WERI-Rb-1 (cell line): ENCODE results near the gene SELENOO.

Source experiments
- DNase-seq: peaks from one replicate; pipeline ENCODE4 v3.0.0-alpha.2; 2020
- H3K27ac ChIP-seq: fragments of 250-450 bp; sonication (Bioruptor Pico); 2 replicates; pipeline ENCODE4 v1.5.1; 2020; ENCODE audit warnings: mild to moderate bottlenecking, moderate library complexity
- H3K27me3 ChIP-seq: fragments of 250-450 bp; sonication (Bioruptor Pico); 2 replicates; pipeline ENCODE4 v1.5.1; 2021; ENCODE audit warnings: mild to moderate bottlenecking, low read depth, moderate library complexity; ENCODE audit not compliant: insufficient read depth, severe bottlenecking
- H3K36me3 ChIP-seq: fragments of 250-450 bp; sonication (Bioruptor Pico); 2 replicates; pipeline ENCODE4 v1.5.1; 2020; ENCODE audit warnings: mild to moderate bottlenecking, moderate library complexity
- H3K4me3 ChIP-seq: 2 replicates; pipeline ENCODE4 v1.5.1; 2011; ENCODE audit warnings: low read depth, mild to moderate bottlenecking, control low read depth, low read length
- H3K9me3 ChIP-seq: fragments of 250-450 bp; sonication (Bioruptor Pico); 2 replicates; pipeline ENCODE4 v1.5.1; 2021; ENCODE audit warnings: mild to moderate bottlenecking, moderate library complexity; ENCODE audit not compliant: severe bottlenecking
- TF ChIP-seq, protein P1 (sequence below): IDR thresholded peaks from 2 replicates; pipeline ENCODE4 v1.5.1; 2011; ENCODE audit warnings: low read depth, mild to moderate bottlenecking, control low read depth, inconsistent platforms, low read length

SELENOO gene

DNA sequence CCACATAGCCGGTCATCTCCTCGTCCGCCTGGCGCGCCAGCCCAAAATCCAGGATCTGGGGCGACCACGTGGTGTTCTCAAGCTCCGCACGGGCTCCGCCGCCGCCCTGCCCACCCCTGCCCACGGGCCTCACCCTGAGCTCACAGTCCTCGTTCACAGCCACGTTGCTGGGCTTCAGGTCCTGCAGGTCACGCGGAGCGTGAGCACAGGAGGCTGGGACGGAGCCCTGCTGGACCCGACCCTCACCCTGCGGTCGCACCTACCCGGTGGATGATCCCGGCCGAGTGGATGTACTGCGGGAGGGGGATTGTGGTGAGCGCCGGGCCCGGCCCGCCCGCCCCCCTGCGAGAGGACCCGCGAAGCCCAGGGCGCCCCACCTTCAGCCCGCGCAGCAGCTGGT lies 66.2 kb downstream of the SELENOO start:
- Histone ChIP-seq H3K27me3 (no peaks in the 10 kb centered on the region), H3K9me3 (no peaks in the 10 kb centered on the region), H3K36me3 (peaks cover 22% of the 10 kb centered on the region), H3K27ac (no peak overlapping the region), H3K4me3 (no peak overlapping the region)
- TF ChIP-seq, protein P1, sequence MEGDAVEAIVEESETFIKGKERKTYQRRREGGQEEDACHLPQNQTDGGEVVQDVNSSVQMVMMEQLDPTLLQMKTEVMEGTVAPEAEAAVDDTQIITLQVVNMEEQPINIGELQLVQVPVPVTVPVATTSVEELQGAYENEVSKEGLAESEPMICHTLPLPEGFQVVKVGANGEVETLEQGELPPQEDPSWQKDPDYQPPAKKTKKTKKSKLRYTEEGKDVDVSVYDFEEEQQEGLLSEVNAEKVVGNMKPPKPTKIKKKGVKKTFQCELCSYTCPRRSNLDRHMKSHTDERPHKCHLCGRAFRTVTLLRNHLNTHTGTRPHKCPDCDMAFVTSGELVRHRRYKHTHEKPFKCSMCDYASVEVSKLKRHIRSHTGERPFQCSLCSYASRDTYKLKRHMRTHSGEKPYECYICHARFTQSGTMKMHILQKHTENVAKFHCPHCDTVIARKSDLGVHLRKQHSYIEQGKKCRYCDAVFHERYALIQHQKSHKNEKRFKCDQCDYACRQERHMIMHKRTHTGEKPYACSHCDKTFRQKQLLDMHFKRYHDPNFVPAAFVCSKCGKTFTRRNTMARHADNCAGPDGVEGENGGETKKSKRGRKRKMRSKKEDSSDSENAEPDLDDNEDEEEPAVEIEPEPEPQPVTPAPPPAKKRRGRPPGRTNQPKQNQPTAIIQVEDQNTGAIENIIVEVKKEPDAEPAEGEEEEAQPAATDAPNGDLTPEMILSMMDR: no peak
- DNase-seq: no peak
